ENCODE measurements around the gene ATAD2B. TPM values are rescaled to one million over a fixed set of nuclear protein-coding genes. Genes with fewer than 3 reads are reported as not detected.

ATAD2B gene
- total and polyA plus RNA-seq, 10 donors = 4.4 to 61.2 (median 36.8) TPM

DNA sequence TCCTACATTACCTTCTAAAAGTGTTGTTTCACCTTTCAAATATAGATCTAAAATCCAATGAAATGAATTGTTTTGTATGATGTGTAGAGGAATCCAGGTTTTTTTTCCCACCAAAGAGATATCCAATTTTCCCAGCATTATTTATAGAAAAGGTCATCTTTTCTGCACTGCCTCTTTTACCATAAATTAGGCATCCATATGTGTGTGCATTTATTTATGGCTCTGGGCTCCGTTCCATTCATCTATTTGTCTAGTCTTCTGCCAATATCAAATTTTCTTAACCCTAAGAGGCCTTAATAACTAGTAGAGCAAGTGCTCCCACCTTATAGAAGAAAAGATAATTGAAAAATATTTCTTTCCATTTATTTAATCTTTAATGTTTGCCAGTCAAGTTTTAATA, 88.3 kb downstream of the ATAD2B start:
- TF ChIP-seq POLR2AphosphoS5 (IDR thresholded peaks at IDR 0.05) (no peak), POLR2A (IDR thresholded peaks at IDR 0.05) (no peak)
- TF ChIP-seq, protein P1, sequence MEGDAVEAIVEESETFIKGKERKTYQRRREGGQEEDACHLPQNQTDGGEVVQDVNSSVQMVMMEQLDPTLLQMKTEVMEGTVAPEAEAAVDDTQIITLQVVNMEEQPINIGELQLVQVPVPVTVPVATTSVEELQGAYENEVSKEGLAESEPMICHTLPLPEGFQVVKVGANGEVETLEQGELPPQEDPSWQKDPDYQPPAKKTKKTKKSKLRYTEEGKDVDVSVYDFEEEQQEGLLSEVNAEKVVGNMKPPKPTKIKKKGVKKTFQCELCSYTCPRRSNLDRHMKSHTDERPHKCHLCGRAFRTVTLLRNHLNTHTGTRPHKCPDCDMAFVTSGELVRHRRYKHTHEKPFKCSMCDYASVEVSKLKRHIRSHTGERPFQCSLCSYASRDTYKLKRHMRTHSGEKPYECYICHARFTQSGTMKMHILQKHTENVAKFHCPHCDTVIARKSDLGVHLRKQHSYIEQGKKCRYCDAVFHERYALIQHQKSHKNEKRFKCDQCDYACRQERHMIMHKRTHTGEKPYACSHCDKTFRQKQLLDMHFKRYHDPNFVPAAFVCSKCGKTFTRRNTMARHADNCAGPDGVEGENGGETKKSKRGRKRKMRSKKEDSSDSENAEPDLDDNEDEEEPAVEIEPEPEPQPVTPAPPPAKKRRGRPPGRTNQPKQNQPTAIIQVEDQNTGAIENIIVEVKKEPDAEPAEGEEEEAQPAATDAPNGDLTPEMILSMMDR (IDR thresholded peaks at IDR 0.05 in 8 of 11, conservative IDR thresholded peaks at IDR 0.05 in 3 of 11) = no peak
- H3K4me1 ChIP-seq = no peaks in the 10 kb centered on the region
- no peak for DNase-seq
- 96 to 100% (median 98%) methylated on average over 1 of the region's 1 CpG for WGBS, 5 donors
- intact Hi-C loops (cut with DNase I; ENCODE audit: low total_unique reads) = no loop called here
- no peak overlapping the region for H3K27ac ChIP-seq
- H3K4me3 ChIP-seq = no peak overlapping the region
- peaks cover 0 to 54% (median 19%) of the 10 kb centered on the region in 6 donors for H3K36me3 ChIP-seq
- no peaks in the 10 kb centered on the region for H3K27me3 ChIP-seq (replicated peaks in 1 of 7)
- peaks cover 0 to 9% (median 0%) of the 10 kb centered on the region in 8 donors for H3K9me3 ChIP-seq

DNA sequence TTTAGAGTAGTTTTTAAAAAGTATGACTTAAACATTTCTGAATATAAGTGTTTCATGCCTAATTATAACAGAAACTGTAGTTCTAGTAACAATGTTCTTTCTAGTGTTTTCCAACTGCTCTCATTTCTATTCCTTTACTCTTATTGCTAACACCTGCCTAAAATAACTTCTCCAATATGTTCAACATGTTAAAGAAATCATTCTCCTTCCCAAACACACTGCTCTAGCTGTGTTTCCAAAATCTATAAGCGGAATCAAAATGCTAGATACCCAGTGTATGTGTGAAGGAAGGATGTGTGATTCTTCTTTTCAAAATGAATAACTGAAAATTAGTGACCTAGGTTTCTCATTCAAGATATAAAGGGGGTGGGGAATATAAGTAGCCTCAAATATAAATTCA, 89.1 kb downstream of the ATAD2B start:
- Histone ChIP-seq H3K27me3 (replicated peaks in 1 of 7) (no peaks in the 10 kb centered on the region), H3K4me3 (no peak overlapping the region), H3K27ac (no peak overlapping the region), H3K9me3 (peaks cover 0 to 9% (median 0%) of the 10 kb centered on the region in 8 donors), H3K4me1 (no peaks in the 10 kb centered on the region), H3K36me3 (peaks cover 0 to 56% (median 19%) of the 10 kb centered on the region in 6 donors)
- TF ChIP-seq POLR2AphosphoS5 (IDR thresholded peaks at IDR 0.05) = no peak
- no peak for TF ChIP-seq POLR2A (IDR thresholded peaks at IDR 0.05)
- TF ChIP-seq, protein P1 (IDR thresholded peaks at IDR 0.05 in 8 of 11, conservative IDR thresholded peaks at IDR 0.05 in 3 of 11) = no peak
- no peak for DNase-seq
- 92 to 100% (median 96%) methylated on average over 1 of the region's 1 CpG for WGBS, 5 donors
- intact Hi-C loops (cut with DNase I; ENCODE audit: low total_unique reads) = no loop called here

DNA sequence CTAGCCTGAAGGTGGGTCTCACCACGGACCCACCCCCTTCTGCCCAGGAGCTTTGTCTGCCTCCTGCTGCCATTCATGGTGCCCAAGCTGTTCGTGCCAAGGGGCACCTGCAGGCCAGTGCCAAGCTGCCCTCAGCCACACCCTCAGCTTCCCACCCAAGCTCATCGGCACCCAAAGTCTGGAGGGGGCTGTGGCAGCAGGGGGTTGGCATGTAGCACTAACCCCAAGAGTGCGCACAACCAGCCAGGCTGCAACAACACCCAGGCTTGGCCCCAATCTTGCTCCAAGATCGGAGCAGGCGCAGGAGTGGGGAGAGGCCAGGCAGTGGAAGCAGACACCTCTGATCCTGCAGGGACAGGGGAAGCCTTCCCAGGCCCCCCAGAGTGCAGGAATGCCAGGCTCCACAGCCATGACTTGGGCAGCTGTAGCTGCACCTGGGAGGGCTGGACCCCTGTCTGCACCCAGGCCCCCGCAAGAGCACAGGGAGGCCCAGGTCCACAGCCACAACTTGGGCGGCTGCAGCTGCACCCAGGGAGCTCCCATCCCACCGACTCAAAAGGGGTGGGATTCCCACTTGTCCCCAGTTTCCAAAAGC, 89.9 kb downstream of the ATAD2B start:
- no peak overlapping the region for H3K27ac ChIP-seq
- peaks cover 0 to 61% (median 19%) of the 10 kb centered on the region in 6 donors for H3K36me3 ChIP-seq
- intact Hi-C loops (cut with DNase I; ENCODE audit: low total_unique reads) = no loop called here
- peak in 1 of 3 donors; percentile 55 for TF ChIP-seq POLR2AphosphoS5 (IDR thresholded peaks at IDR 0.05)
- TF ChIP-seq, protein P1 (IDR thresholded peaks at IDR 0.05 in 8 of 11, conservative IDR thresholded peaks at IDR 0.05 in 3 of 11) = no peak
- no peak for TF ChIP-seq POLR2A (IDR thresholded peaks at IDR 0.05)
- DNase-seq = no peak
- no peaks in the 10 kb centered on the region for H3K4me1 ChIP-seq
- peaks cover 0 to 9% (median 0%) of the 10 kb centered on the region in 8 donors for H3K9me3 ChIP-seq
- 76 to 97% (median 92%) methylated on average over 3 to 9 of the region's 9 CpGs for WGBS, 5 donors
- H3K4me3 ChIP-seq = no peak overlapping the region
- no peaks in the 10 kb centered on the region for H3K27me3 ChIP-seq (replicated peaks in 1 of 7)

DNA sequence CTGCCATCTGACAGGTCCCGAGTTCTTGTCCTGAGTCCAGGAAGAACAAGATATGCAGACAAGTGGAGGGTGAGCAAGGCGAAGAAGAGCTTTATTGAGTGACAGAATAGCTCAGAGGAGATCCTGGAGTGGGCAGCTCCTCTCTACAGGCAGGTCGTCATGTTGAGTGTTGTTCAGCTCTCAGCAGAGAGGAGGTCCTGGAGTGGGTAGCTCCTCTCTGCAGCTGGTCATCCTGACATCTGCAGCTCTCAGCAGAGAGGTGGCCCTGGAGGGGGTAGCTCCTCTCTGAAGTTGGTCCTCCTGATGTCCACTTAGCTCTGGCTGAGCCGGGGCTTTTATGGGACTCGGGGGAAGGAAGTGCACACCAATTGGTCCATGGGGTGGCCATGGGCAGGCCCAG, 90.4 kb downstream of the ATAD2B start:
- no peaks in the 10 kb centered on the region for H3K27me3 ChIP-seq (replicated peaks in 1 of 7)
- peaks cover 0 to 57% (median 19%) of the 10 kb centered on the region in 6 donors for H3K36me3 ChIP-seq
- intact Hi-C loops (cut with DNase I; ENCODE audit: low total_unique reads) = no loop called here
- no peak overlapping the region for H3K4me3 ChIP-seq
- WGBS, 5 donors = 93 to 95% (median 94%) methylated on average over 3 to 5 of the region's 5 CpGs
- TF ChIP-seq POLR2AphosphoS5 (IDR thresholded peaks at IDR 0.05) = no peak
- TF ChIP-seq POLR2A (IDR thresholded peaks at IDR 0.05) = no peak
- TF ChIP-seq, protein P1 (IDR thresholded peaks at IDR 0.05 in 8 of 11, conservative IDR thresholded peaks at IDR 0.05 in 3 of 11) = no peak
- H3K9me3 ChIP-seq = peaks cover 0 to 9% (median 0%) of the 10 kb centered on the region in 8 donors
- no peaks in the 10 kb centered on the region for H3K4me1 ChIP-seq
- H3K27ac ChIP-seq = no peak overlapping the region
- DNase-seq = no peak
